Superior temporal gyrus (tissue), 1 donor: ENCODE measurements around the gene BTNL8.

ENCODE experiments used
- DNase-seq: peaks from one replicate; pipeline ENCODE4 v3.0.0-alpha.2; 2016; ENCODE audit errors: extremely low spot score

BTNL8 gene

GRCh38 chr5:180969406-180969805 lies 70.4 kb downstream of the BTNL8 start:
- DNase-seq = no peak

- no peak for DNase-seq
Observed at GRCh38 chr5:180970336-180970735, 71.4 kb downstream of the BTNL8 start.

- DNase-seq = no peak
Observed at GRCh38 chr5:180970875-180971274, 71.9 kb downstream of the BTNL8 start.

GRCh38 chr5:180974612-180975315 lies 75.8 kb downstream of the BTNL8 start:
- no peak for DNase-seq

GRCh38 chr5:180975338-180975737 lies 76.4 kb downstream of the BTNL8 start:
- DNase-seq = no peak

- no peak for DNase-seq
Observed at GRCh38 chr5:180976518-180976917, 77.6 kb downstream of the BTNL8 start.

GRCh38 chr5:180977852-180978251 lies 78.9 kb downstream of the BTNL8 start:
- no peak for DNase-seq

GRCh38 chr5:180982008-180982741 lies 83.2 kb downstream of the BTNL8 start:
- DNase-seq = no peak

GRCh38 chr5:180988016-180988415 lies 89.1 kb downstream of the BTNL8 start:
- DNase-seq = no peak

- no peak for DNase-seq
Observed at GRCh38 chr5:180988592-180988991, 89.6 kb downstream of the BTNL8 start, which contains the start of gene BTNL3. TSS of gene BTNL3 (plus strand) at chr5:180988846. CDS start at chr5:180989029, 183 bp downstream.

- DNase-seq = no peak
Observed at GRCh38 chr5:180990086-180990881, 91.3 kb downstream of the BTNL8 start.

GRCh38 chr5:180990882-180991242 lies 91.9 kb downstream of the BTNL8 start:
- DNase-seq = no peak
